HEK293 (cell line): Measurements from ENCODE around the gene MYH7B.

ENCODE experiments used
- CTCF ChIA-PET: fragments of 350-600 bp; formaldehyde crosslinking; extraction: SDS; loops from one replicate; lab custom pipeline; 2021; ENCODE audit warnings: antibody characterized with exemption; lab: Yijun Ruan, JAX
- POLR2A ChIA-PET: fragments of 300-600 bp; formaldehyde crosslinking; extraction: SDS; loops from one replicate; lab custom pipeline; 2020; ENCODE audit warnings: antibody characterized with exemption, inconsistent platforms; lab: Yijun Ruan, JAX
- H3K27ac ChIP-seq: fragments of 200-500 bp; sonication (Bioruptor generic); 2 replicates; pipeline ENCODE4 v1.5.1; 2014; ENCODE audit warnings: low read depth, low read length, control low read depth, inconsistent platforms; ENCODE audit errors: extremely low read depth
- H3K36me3 ChIP-seq, 2 experiments: fragments of 200-500 bp in 1 of 2; sonication (Bioruptor generic) in 1 of 2; 1 replicate in 1 of 2; 2 replicates in 1 of 2; pipeline ENCODE4 v1.5.1; 2014 to 2017; ENCODE audit warnings: inconsistent platforms in 2 of 2, low read length in 2 of 2; ENCODE audit not compliant: control insufficient read depth in 2 of 2, insufficient read depth in 1 of 2
- H3K4me1 ChIP-seq: fragments of 200-500 bp; sonication (Bioruptor generic); 2 replicates; pipeline ENCODE4 v1.5.1; 2014; ENCODE audit warnings: mild to moderate bottlenecking, low read length, inconsistent platforms; ENCODE audit not compliant: control insufficient read depth, insufficient read depth
- H3K4me3 ChIP-seq: 2 replicates; pipeline ENCODE4 v1.5.1; 2011; ENCODE audit warnings: low read depth, mild to moderate bottlenecking, control low read depth, low read length, moderate library complexity
- H3K9me3 ChIP-seq: fragments of 200-500 bp; sonication (Bioruptor generic); 2 replicates; pipeline ENCODE4 v1.5.1; 2014; ENCODE audit warnings: low read depth, low read length, inconsistent platforms; ENCODE audit not compliant: control insufficient read depth, insufficient read depth
- SP7 ChIP-seq: fragments of 450-650 bp; formaldehyde crosslinking; IDR thresholded peaks from 2 replicates; pipeline ENCODE4 v1.5.1; 2016; ENCODE audit warnings: missing biosample characterization, missing genetic modification characterization
- ZIC2 ChIP-seq: fragments of 450-650 bp; formaldehyde crosslinking; IDR thresholded peaks from 2 replicates; pipeline ENCODE4 v1.5.1; 2016; ENCODE audit warnings: missing biosample characterization, missing genetic modification characterization
- ZNF214 ChIP-seq: fragments of 450-650 bp; formaldehyde crosslinking; IDR thresholded peaks from 2 replicates; pipeline ENCODE4 v1.5.1; 2017; ENCODE audit warnings: missing biosample characterization, mild to moderate bottlenecking, missing genetic modification characterization, borderline replicate concordance
- ZNF266 ChIP-seq: fragments of 450-650 bp; formaldehyde crosslinking; IDR thresholded peaks from 2 replicates; pipeline ENCODE4 v1.5.1; 2016; ENCODE audit warnings: missing biosample characterization, missing genetic modification characterization, low read depth
- ZNF335 ChIP-seq: fragments of 450-650 bp; formaldehyde crosslinking; conservative IDR thresholded peaks from 2 replicates; pipeline ENCODE4 v1.5.1; 2016; ENCODE audit warnings: missing biosample characterization, missing genetic modification characterization
- ZNF341 ChIP-seq: fragments of 450-650 bp; formaldehyde crosslinking; IDR thresholded peaks from 2 replicates; pipeline ENCODE4; 2016; ENCODE audit warnings: low read depth, missing biosample characterization, missing genetic modification characterization
- ZNF416 ChIP-seq: fragments of 450-650 bp; formaldehyde crosslinking; IDR thresholded peaks from 2 replicates; pipeline ENCODE4 v1.5.1; 2016; ENCODE audit warnings: missing biosample characterization, missing genetic modification characterization
- ZNF449 ChIP-seq: fragments of 450-650 bp; formaldehyde crosslinking; IDR thresholded peaks from 2 replicates; pipeline ENCODE4 v1.5.1; 2017; ENCODE audit warnings: missing biosample characterization, mild to moderate bottlenecking, missing genetic modification characterization, moderate library complexity
- TF ChIP-seq, protein P1 (sequence below): fragments of 450-650 bp; formaldehyde crosslinking; IDR thresholded peaks from 2 replicates; pipeline ENCODE4 v1.5.1; 2016; ENCODE audit warnings: missing biosample characterization, missing genetic modification characterization, low read depth

The MYH7B gene

GRCh38 chr20:34951252-34951651 is 4.4 kb upstream of the MYH7B start:
- no peaks in the 10 kb centered on the region for H3K9me3 ChIP-seq
- H3K36me3 ChIP-seq: peaks cover 0 to 45% of the 10 kb centered on the region in 2 experiments; a peak in 2 of 3 replicates
- TF ChIP-seq ZNF335 (tag by site-specific recombination): peak; percentile 57
- TF ChIP-seq, protein P1, sequence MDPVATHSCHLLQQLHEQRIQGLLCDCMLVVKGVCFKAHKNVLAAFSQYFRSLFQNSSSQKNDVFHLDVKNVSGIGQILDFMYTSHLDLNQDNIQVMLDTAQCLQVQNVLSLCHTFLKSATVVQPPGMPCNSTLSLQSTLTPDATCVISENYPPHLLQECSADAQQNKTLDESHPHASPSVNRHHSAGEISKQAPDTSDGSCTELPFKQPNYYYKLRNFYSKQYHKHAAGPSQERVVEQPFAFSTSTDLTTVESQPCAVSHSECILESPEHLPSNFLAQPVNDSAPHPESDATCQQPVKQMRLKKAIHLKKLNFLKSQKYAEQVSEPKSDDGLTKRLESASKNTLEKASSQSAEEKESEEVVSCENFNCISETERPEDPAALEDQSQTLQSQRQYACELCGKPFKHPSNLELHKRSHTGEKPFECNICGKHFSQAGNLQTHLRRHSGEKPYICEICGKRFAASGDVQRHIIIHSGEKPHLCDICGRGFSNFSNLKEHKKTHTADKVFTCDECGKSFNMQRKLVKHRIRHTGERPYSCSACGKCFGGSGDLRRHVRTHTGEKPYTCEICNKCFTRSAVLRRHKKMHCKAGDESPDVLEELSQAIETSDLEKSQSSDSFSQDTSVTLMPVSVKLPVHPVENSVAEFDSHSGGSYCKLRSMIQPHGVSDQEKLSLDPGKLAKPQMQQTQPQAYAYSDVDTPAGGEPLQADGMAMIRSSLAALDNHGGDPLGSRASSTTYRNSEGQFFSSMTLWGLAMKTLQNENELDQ (tag by site-specific recombination): no peak
- peak; percentile 76 for TF ChIP-seq SP7 (tag by site-specific recombination)
- CTCF ChIA-PET: interaction anchor here (0.8 kb wide), 1 partner anchor 11 kb away, joined by 3 read pairs; no protein-coding TSS in a partner anchor
- no peak overlapping the region for H3K27ac ChIP-seq
- H3K4me3 ChIP-seq: no peak overlapping the region
- POLR2A ChIA-PET: interaction anchor here (1.0 to 1.2 kb wide), 2 partner anchors 9 to 140 kb away, joined by 3 to 5 read pairs; no protein-coding TSS in a partner anchor
- H3K4me1 ChIP-seq: no peaks in the 10 kb centered on the region; the same call in 1 of the 2 replicates

DNA sequence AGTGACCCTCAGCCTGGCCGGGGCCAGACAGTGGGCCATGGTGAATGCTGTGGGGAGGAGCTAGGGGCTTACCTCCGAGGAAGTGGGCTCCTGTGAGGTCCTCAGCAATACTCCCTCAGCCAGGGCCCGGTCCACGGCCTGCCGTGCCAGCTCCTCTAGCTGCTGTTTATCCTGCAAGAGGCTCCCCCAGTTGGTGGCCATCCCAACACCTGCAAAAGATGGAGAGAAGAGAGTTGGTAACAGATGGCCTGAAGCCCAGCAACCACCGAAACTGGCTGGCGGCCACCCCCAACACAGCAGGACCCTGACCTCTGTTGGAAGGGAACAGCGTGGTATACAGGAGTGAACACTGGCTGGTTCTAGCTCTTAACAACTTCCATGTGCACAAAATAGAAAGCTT is 4.0 kb upstream of the MYH7B start:
- ChIA-PET CTCF (interaction anchor here (0.8 kb wide), 1 partner anchor 11 kb away, joined by 3 read pairs; no protein-coding TSS in a partner anchor), POLR2A (interaction anchor here (1.0 to 1.2 kb wide), 2 partner anchors 10 to 139 kb away, joined by 3 to 5 read pairs; no protein-coding TSS in a partner anchor)
- Histone ChIP-seq H3K36me3 (peaks cover 0 to 41% of the 10 kb centered on the region in 2 experiments; a peak in 2 of 3 replicates), H3K27ac (no peak overlapping the region), H3K4me1 (no peaks in the 10 kb centered on the region; the same call in 1 of the 2 replicates), H3K4me3 (no peak overlapping the region), H3K9me3 (no peaks in the 10 kb centered on the region)
- TF ChIP-seq ZNF335 (tag by site-specific recombination) (peak; percentile 14; the same call in 1 of the 2 replicates), ZIC2 (tag by site-specific recombination) (0 out of 2 replicates have a peak, but pooled peaks have one; percentile 33), ZNF266 (tag by site-specific recombination) (no peak)

DNA sequence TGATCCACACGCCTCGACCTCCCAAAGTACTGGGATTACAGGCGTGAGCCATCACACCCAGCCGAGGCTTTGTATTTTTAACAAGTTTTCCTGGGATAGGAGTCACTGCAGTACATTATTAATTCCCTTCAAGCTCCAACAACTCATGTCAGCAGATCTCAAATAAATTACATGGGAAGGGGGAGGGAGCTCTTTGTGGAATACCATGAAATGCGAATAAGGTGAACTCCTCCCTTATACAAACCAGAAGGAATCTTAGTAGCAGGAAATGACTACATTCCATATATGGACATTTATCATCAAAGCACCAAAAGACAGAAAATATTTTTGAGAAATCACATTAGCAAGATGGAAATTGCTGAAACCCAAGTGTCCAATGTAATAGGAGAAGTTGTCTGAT is 3.0 kb upstream of the MYH7B start:
- CTCF ChIA-PET: interaction anchor here (0.8 kb wide), 1 partner anchor 120 kb away, joined by 3 read pairs; no protein-coding TSS in a partner anchor
- POLR2A ChIA-PET: no interaction called here
- peak; percentile 58 for TF ChIP-seq ZNF341 (tag by site-specific recombination)
- TF ChIP-seq ZNF416 (tag by site-specific recombination): no peak
- TF ChIP-seq, all 188 proteins: peak for 1
- Histone ChIP-seq H3K4me1 (no peaks in the 10 kb centered on the region; the same call in 1 of the 2 replicates), H3K27ac (no peak overlapping the region), H3K9me3 (no peaks in the 10 kb centered on the region), H3K4me3 (no peak overlapping the region), H3K36me3 (peaks cover 0 to 39% of the 10 kb centered on the region in 2 experiments; a peak in 2 of 3 replicates)

DNA sequence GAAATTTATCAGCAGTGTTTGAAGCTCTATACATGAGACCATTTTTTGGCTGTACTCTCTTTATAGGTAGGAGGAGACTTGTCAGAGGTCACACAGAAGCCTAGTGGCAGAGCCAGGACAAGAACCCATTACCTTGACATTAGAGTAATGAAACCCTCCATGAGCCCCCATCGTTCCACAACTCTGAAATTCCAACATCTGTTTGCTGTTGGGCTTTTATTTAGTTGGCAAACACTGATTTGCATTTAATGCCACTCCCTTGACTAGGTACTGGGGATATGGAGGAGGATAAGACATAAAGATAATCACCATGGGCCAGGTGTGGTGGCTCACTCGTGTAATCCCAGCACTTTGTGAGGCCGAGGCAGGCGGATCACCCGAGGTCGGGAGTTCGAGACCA is 1.7 kb upstream of the MYH7B start:
- ChIA-PET CTCF (interaction anchor here (5.1 kb wide), 1 partner anchor 80 kb away, joined by 40 read pairs; the partner anchor contains the start of gene GGT7), POLR2A (interaction anchor here (0.7 to 2.4 kb wide), 2 partner anchors 78 to 195 kb away, joined by 3 to 13 read pairs; partner anchors contain the start of gene ACSS2)
- TF ChIP-seq ZNF214 (tag by site-specific recombination): no peak
- peak; percentile 74; the same call in 1 of the 2 replicates for TF ChIP-seq ZNF449 (tag by site-specific recombination)
- no peak overlapping the region for H3K4me3 ChIP-seq
- H3K9me3 ChIP-seq: no peaks in the 10 kb centered on the region
- H3K36me3 ChIP-seq: peaks cover 0 to 30% of the 10 kb centered on the region in 2 experiments; a peak in 1 of 3 replicates
- no peak overlapping the region for H3K27ac ChIP-seq
- no peaks in the 10 kb centered on the region; the same call in 1 of the 2 replicates for H3K4me1 ChIP-seq
